ENCODE results near the gene STEAP3. TPM values are rescaled to one million over a fixed set of nuclear protein-coding genes. Genes with fewer than 3 reads are reported as not detected.

The STEAP3 gene
- total RNA-seq, 1 donor from 2014 or later, result 38.8 TPM

GRCh38 chr2:119197529-119198239, 25.9 kb upstream of the STEAP3 start:
- no peaks in the 10 kb centered on the region for H4K20me1 ChIP-seq (ENCODE audit: insufficient read depth, low read length)
- peak overlapping the region; percentile 21 for H3K27ac Mint-ChIP-seq (ENCODE audit: unreplicated experiment)
- H3K4me2 ChIP-seq (ENCODE audit: low read length), result peak overlapping the region; percentile 43
- FAIRE-seq (no peak), DNase-seq (ENCODE audit: low read depth) (peak; percentile 30)
- no peaks in the 10 kb centered on the region for H3K79me2 ChIP-seq (ENCODE audit: insufficient read depth, low read length)
- H3K27me3 ChIP-seq (ENCODE audit: insufficient read depth, low read length), result peaks cover 5% of the 10 kb centered on the region
- peaks cover 34% of the 10 kb centered on the region for H3K4me1 Mint-ChIP-seq (ENCODE audit: low read depth, unreplicated experiment)
- H3K9ac ChIP-seq (ENCODE audit: low read length), result no peak overlapping the region
- TF ChIP-seq CTCF (IDR thresholded peaks at IDR 0.05; ENCODE audit: insufficient read depth, low read depth, low read length), result no peak
- no peak for TF ChIP-seq EZH2 (IDR thresholded peaks at IDR 0.05; ENCODE audit: insufficient read depth, low read length)
- H3K36me3 ChIP-seq (ENCODE audit: insufficient read depth, low read length), result no peaks in the 10 kb centered on the region
- peaks cover 12% of the 10 kb centered on the region for H3K27me3 Mint-ChIP-seq (ENCODE audit: low read depth, unreplicated experiment)
- H3K27ac ChIP-seq (ENCODE audit: low read depth, low read length), result no peak overlapping the region
- H3K36me3 Mint-ChIP-seq (ENCODE audit: low read depth, unreplicated experiment), result no peaks in the 10 kb centered on the region
- H3K9me3 ChIP-seq (ENCODE audit: insufficient read depth, low read depth, low read length), result no peaks in the 10 kb centered on the region
- H2AFZ ChIP-seq (ENCODE audit: low read depth, low read length), result no peak overlapping the region
- peak overlapping the region; percentile 18 for H3K4me3 Mint-ChIP-seq (ENCODE audit: unreplicated experiment)
- H3K4me1 ChIP-seq (ENCODE audit: insufficient read depth, low read length), result peaks cover 11% of the 10 kb centered on the region
- H3K4me3 ChIP-seq (ENCODE audit: insufficient read depth, low read depth, low read length), result no peak overlapping the region
- H3K9me3 Mint-ChIP-seq (ENCODE audit: unreplicated experiment), result peaks cover 6% of the 10 kb centered on the region

- Histone ChIP-seq H3K9me3 (ENCODE audit: insufficient read depth, low read depth, low read length) (no peaks in the 10 kb centered on the region), H2AFZ (ENCODE audit: low read depth, low read length) (no peak overlapping the region), H3K36me3 (ENCODE audit: insufficient read depth, low read length) (no peaks in the 10 kb centered on the region), H4K20me1 (ENCODE audit: insufficient read depth, low read length) (no peaks in the 10 kb centered on the region), H3K4me2 (ENCODE audit: low read length) (peak overlapping the region; percentile 43), H3K4me3 (ENCODE audit: insufficient read depth, low read depth, low read length) (no peak overlapping the region), H3K9ac (ENCODE audit: low read length) (no peak overlapping the region), H3K27ac (ENCODE audit: low read depth, low read length) (no peak overlapping the region), H3K79me2 (ENCODE audit: insufficient read depth, low read length) (no peaks in the 10 kb centered on the region), H3K27me3 (ENCODE audit: insufficient read depth, low read length) (peaks cover 5% of the 10 kb centered on the region), H3K4me1 (ENCODE audit: insufficient read depth, low read length) (peaks cover 11% of the 10 kb centered on the region)
- no peak for TF ChIP-seq EZH2 (IDR thresholded peaks at IDR 0.05; ENCODE audit: insufficient read depth, low read length)
- TF ChIP-seq CTCF (IDR thresholded peaks at IDR 0.05; ENCODE audit: insufficient read depth, low read depth, low read length), result no peak
- no peak for FAIRE-seq
- Mint-ChIP-seq H3K27me3 (ENCODE audit: low read depth, unreplicated experiment) (peaks cover 12% of the 10 kb centered on the region), H3K4me3 (ENCODE audit: unreplicated experiment) (no peak overlapping the region), H3K27ac (ENCODE audit: unreplicated experiment) (peak overlapping the region; percentile 21), H3K36me3 (ENCODE audit: low read depth, unreplicated experiment) (no peaks in the 10 kb centered on the region), H3K4me1 (ENCODE audit: low read depth, unreplicated experiment) (peaks cover 34% of the 10 kb centered on the region), H3K9me3 (ENCODE audit: unreplicated experiment) (peaks cover 6% of the 10 kb centered on the region)
- peak; percentile 75 for DNase-seq (ENCODE audit: low read depth)
These were observed 25.3 kb upstream of the STEAP3 start for GRCh38 chr2:119198240-119198840.

- no peaks in the 10 kb centered on the region for H4K20me1 ChIP-seq (ENCODE audit: insufficient read depth, low read length)
- H3K79me2 ChIP-seq (ENCODE audit: insufficient read depth, low read length), result no peaks in the 10 kb centered on the region
- H3K4me1 ChIP-seq (ENCODE audit: insufficient read depth, low read length), result peaks cover 11% of the 10 kb centered on the region
- Mint-ChIP-seq H3K27ac (ENCODE audit: unreplicated experiment) (no peak overlapping the region), H3K9me3 (ENCODE audit: unreplicated experiment) (no peaks in the 10 kb centered on the region), H3K4me3 (ENCODE audit: unreplicated experiment) (no peak overlapping the region), H3K27me3 (ENCODE audit: low read depth, unreplicated experiment) (peaks cover 12% of the 10 kb centered on the region), H3K4me1 (ENCODE audit: low read depth, unreplicated experiment) (peaks cover 22% of the 10 kb centered on the region), H3K36me3 (ENCODE audit: low read depth, unreplicated experiment) (no peaks in the 10 kb centered on the region)
- H2AFZ ChIP-seq (ENCODE audit: low read depth, low read length), result no peak overlapping the region
- H3K9me3 ChIP-seq (ENCODE audit: insufficient read depth, low read depth, low read length), result no peaks in the 10 kb centered on the region
- H3K27ac ChIP-seq (ENCODE audit: low read depth, low read length), result no peak overlapping the region
- TF ChIP-seq EZH2 (IDR thresholded peaks at IDR 0.05; ENCODE audit: insufficient read depth, low read length) (no peak), CTCF (IDR thresholded peaks at IDR 0.05; ENCODE audit: insufficient read depth, low read depth, low read length) (no peak)
- no peak overlapping the region for H3K4me2 ChIP-seq (ENCODE audit: low read length)
- H3K4me3 ChIP-seq (ENCODE audit: insufficient read depth, low read depth, low read length), result no peak overlapping the region
- no peak overlapping the region for H3K9ac ChIP-seq (ENCODE audit: low read length)
- peaks cover 2% of the 10 kb centered on the region for H3K27me3 ChIP-seq (ENCODE audit: insufficient read depth, low read length)
- no peaks in the 10 kb centered on the region for H3K36me3 ChIP-seq (ENCODE audit: insufficient read depth, low read length)
- FAIRE-seq (no peak), DNase-seq (ENCODE audit: low read depth) (no peak)
These were observed 21.8 kb upstream of the STEAP3 start for GRCh38 chr2:119201815-119202214.

Measured in astrocyte (in vitro differentiated cells and primary cell).